ENCODE data around the gene PITPNM3. TPM values are rescaled to one million over a fixed set of nuclear protein-coding genes. Genes with fewer than 3 reads are reported as not detected.

Gene PITPNM3
- under 1 TPM; 0.13 to 0.87 (median 0.41) TPM for total RNA-seq

- Histone ChIP-seq H3K27me3 (peaks cover 29 to 41% (median 31%) of the 10 kb centered on the region in 3 donors), H3K4me1 (peaks cover 6 to 7% of the 10 kb centered on the region in 2 donors), H3K9me3 (no peaks in the 10 kb centered on the region), H3K27ac (no peak within 1 kb of the TSS), H3K4me3 (peak within 1 kb of the TSS; percentile 36 to 52 (median 46)), H3K36me3 (no peaks in the 10 kb centered on the region)
- DNase-seq (no peak), ATAC-seq (peak in 1 of 2 donors; percentile 16)
- in situ Hi-C loops (cut with MboI; ENCODE audit: low sequenced_read_pairs in 4 of 4) (no loop called here), intact Hi-C loops (cut with DNase I; ENCODE audit: low total_unique reads) (loop anchor here (10.0 kb wide), 1 partner anchor 82 kb away; no protein-coding TSS in a partner anchor)
- TF ChIP-seq POLR2A (IDR thresholded peaks at IDR 0.05) = no peak
- TF ChIP-seq, protein P1, sequence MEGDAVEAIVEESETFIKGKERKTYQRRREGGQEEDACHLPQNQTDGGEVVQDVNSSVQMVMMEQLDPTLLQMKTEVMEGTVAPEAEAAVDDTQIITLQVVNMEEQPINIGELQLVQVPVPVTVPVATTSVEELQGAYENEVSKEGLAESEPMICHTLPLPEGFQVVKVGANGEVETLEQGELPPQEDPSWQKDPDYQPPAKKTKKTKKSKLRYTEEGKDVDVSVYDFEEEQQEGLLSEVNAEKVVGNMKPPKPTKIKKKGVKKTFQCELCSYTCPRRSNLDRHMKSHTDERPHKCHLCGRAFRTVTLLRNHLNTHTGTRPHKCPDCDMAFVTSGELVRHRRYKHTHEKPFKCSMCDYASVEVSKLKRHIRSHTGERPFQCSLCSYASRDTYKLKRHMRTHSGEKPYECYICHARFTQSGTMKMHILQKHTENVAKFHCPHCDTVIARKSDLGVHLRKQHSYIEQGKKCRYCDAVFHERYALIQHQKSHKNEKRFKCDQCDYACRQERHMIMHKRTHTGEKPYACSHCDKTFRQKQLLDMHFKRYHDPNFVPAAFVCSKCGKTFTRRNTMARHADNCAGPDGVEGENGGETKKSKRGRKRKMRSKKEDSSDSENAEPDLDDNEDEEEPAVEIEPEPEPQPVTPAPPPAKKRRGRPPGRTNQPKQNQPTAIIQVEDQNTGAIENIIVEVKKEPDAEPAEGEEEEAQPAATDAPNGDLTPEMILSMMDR (IDR thresholded peaks at IDR 0.05 in 4 of 5, conservative IDR thresholded peaks at IDR 0.05 in 1 of 5) = no peak
Measured at GRCh38 chr17:6556121-6557039, at the start of gene PITPNM3. PITPNM3 (minus strand) TSS chr17:6556555; CDS start chr17:6556406, 149 bp downstream.

- no peak overlapping the region for H3K27ac ChIP-seq
- H3K36me3 ChIP-seq = peaks cover 0 to 46% of the 10 kb centered on the region in 2 donors
- intact Hi-C loops (cut with DNase I; ENCODE audit: low total_unique reads) = no loop called here
Measured at GRCh38 chr17:6605142-6605541, 48.8 kb upstream of the PITPNM3 start.

GRCh38 chr17:6603744-6604325, 47.5 kb upstream of the PITPNM3 start:
- in situ Hi-C loops (cut with MboI; ENCODE audit: low sequenced_read_pairs in 4 of 4) (no loop called here), intact Hi-C loops (cut with DNase I; ENCODE audit: low total_unique reads) (no loop called here)
- Histone ChIP-seq H3K4me1 (peaks cover under 1 to 4% of the 10 kb centered on the region in 2 donors), H3K27ac (no peak overlapping the region), H3K27me3 (no peaks in the 10 kb centered on the region), H3K4me3 (no peak overlapping the region), H3K36me3 (peaks cover 0 to 42% of the 10 kb centered on the region in 2 donors), H3K9me3 (no peaks in the 10 kb centered on the region)
- no peak for TF ChIP-seq POLR2A (IDR thresholded peaks at IDR 0.05)
- TF ChIP-seq, protein P1 (IDR thresholded peaks at IDR 0.05 in 4 of 5, conservative IDR thresholded peaks at IDR 0.05 in 1 of 5) = no peak
- no peak for ATAC-seq
- DNase-seq = no peak

More at GRCh38 chr17:6605142-6605541, 48.8 kb upstream of the PITPNM3 start:
- no peak for ATAC-seq
- Histone ChIP-seq H3K4me1 (no peaks in the 10 kb centered on the region), H3K27me3 (no peaks in the 10 kb centered on the region), H3K4me3 (no peak overlapping the region), H3K9me3 (no peaks in the 10 kb centered on the region)
- DNase-seq = no peak
- no peak for TF ChIP-seq POLR2A (IDR thresholded peaks at IDR 0.05)
- TF ChIP-seq, protein P1 (IDR thresholded peaks at IDR 0.05 in 4 of 5, conservative IDR thresholded peaks at IDR 0.05 in 1 of 5) = no peak
- in situ Hi-C loops (cut with MboI; ENCODE audit: low sequenced_read_pairs in 4 of 4) = no loop called here

GRCh38 chr17:6602141-6602540, 45.8 kb upstream of the PITPNM3 start:
- no peak for ATAC-seq
- H3K36me3 ChIP-seq = peaks cover 0 to 28% of the 10 kb centered on the region in 2 donors
- intact Hi-C loops (cut with DNase I; ENCODE audit: low total_unique reads) = no loop called here

More at GRCh38 chr17:6602141-6602540, 45.8 kb upstream of the PITPNM3 start:
- Histone ChIP-seq H3K4me1 (peaks cover 7 to 11% of the 10 kb centered on the region in 2 donors), H3K27me3 (no peaks in the 10 kb centered on the region), H3K27ac (no peak overlapping the region), H3K4me3 (no peak overlapping the region), H3K9me3 (no peaks in the 10 kb centered on the region)
- in situ Hi-C loops (cut with MboI; ENCODE audit: low sequenced_read_pairs in 4 of 4) = no loop called here
- DNase-seq = no peak
- no peak for TF ChIP-seq POLR2A (IDR thresholded peaks at IDR 0.05)
- TF ChIP-seq, protein P1 (IDR thresholded peaks at IDR 0.05 in 4 of 5, conservative IDR thresholded peaks at IDR 0.05 in 1 of 5) = no peak
